CD4-positive, alpha-beta memory T cell (primary cell): ENCODE data around the gene GALK2. TPM values are rescaled to one million over a fixed set of nuclear protein-coding genes. Genes with fewer than 3 reads are reported as not detected.

Source experiments
- CTCF ChIA-PET: fragments of 350-600 bp; sonication (Branson Sonifier 250); formaldehyde crosslinking; loops from one replicate; lab custom pipeline; 2021; ENCODE audit warnings: inconsistent platforms; ENCODE audit not compliant: partially characterized antibody; lab: Charles Lee
- POLR2A ChIA-PET: fragments of 350-600 bp; sonication (Branson Sonifier 250); formaldehyde crosslinking; loops from one replicate; lab custom pipeline; 2021; ENCODE audit not compliant: partially characterized antibody; lab: Charles Lee
- DNase-seq, 5 donors: peaks; one replicate each; pipeline versions ENCODE4 v3.0.0 to v3.0.0-alpha.2; 2020 to 2022; ENCODE audit warnings: mixed read lengths in 1 of 5
- H3K27ac ChIP-seq: one replicate; pipeline ENCODE4 v1.7.0; 2013; ENCODE audit warnings: low read depth, low read length
- H3K27me3 ChIP-seq: 2 replicates; pipeline ENCODE4 v1.7.0; 2013; ENCODE audit warnings: mild to moderate bottlenecking, low read length, moderate library complexity; ENCODE audit not compliant: insufficient read depth
- H3K36me3 ChIP-seq: 2 replicates; pipeline ENCODE4 v1.7.0; 2013; ENCODE audit warnings: mild to moderate bottlenecking, low read length, moderate library complexity; ENCODE audit not compliant: insufficient read depth
- H3K4me1 ChIP-seq: 2 replicates; pipeline ENCODE4 v1.7.0; 2013; ENCODE audit warnings: mild to moderate bottlenecking, low read length, moderate library complexity; ENCODE audit not compliant: insufficient read depth
- H3K4me3 ChIP-seq, 2 donors: one replicate each; pipeline ENCODE4 v1.7.0; 2013; ENCODE audit warnings: low read length in 2 of 2, mild to moderate bottlenecking in 1 of 2
- H3K9me3 ChIP-seq, 2 donors: one replicate each; pipeline ENCODE4 v1.7.0; 2013; ENCODE audit warnings: low read length in 2 of 2, control low read depth in 1 of 2; ENCODE audit not compliant: control insufficient read depth in 1 of 2
- H3K27ac Mint-ChIP-seq, 7 donors: one replicate each; pipeline ENCODE4 v1.8.0; 2020 to 2021; ENCODE audit warnings: mixed read lengths in 7 of 7, mild to moderate bottlenecking in 6 of 7, inconsistent platforms in 3 of 7, moderate library complexity in 3 of 7
- H3K27me3 Mint-ChIP-seq, 2 donors: one replicate each; pipeline ENCODE4 v1.8.0; 2020 to 2021; ENCODE audit warnings: mixed read lengths in 2 of 2
- H3K36me3 Mint-ChIP-seq, 2 donors: one replicate each; pipeline ENCODE4 v1.8.0; 2020 to 2021; ENCODE audit warnings: mixed read lengths in 2 of 2, inconsistent platforms in 1 of 2, mild to moderate bottlenecking in 1 of 2
- H3K4me1 Mint-ChIP-seq, 4 donors: one replicate each; pipeline ENCODE4 v1.8.0; 2020 to 2021; ENCODE audit warnings: mixed read lengths in 4 of 4, mild to moderate bottlenecking in 1 of 4
- H3K4me3 Mint-ChIP-seq, 8 donors: one replicate each; pipeline ENCODE4 v1.8.0; 2020 to 2021; ENCODE audit warnings: mixed read lengths in 8 of 8, mild to moderate bottlenecking in 7 of 8, moderate library complexity in 6 of 8, inconsistent platforms in 3 of 8
- H3K9me3 Mint-ChIP-seq, 8 donors: one replicate each; pipeline ENCODE4 v1.8.0; 2020 to 2021; ENCODE audit warnings: mixed read lengths in 8 of 8, mild to moderate bottlenecking in 5 of 8, inconsistent platforms in 3 of 8, moderate library complexity in 1 of 8
- intact Hi-C: fragments of 100-400 bp; cut with micrococcal nuclease; formaldehyde crosslinking; loops from one replicate; pipeline ENCODE4 v1.15.1; 2023
- polyA plus RNA-seq, 2 donors: library from polyadenylated mRNA; unstranded; fragments of 300-500 nt; fragmentation: Illumina TruSeq; gene quantifications; one replicate each; pipeline ENCODE4 v1.2.3, GENCODE V29; 2021
- total RNA-seq, 2 experiments: library from RNA; stranded (reverse); gene quantifications; one replicate each; pipeline ENCODE4 v1.2.3, GENCODE V29; 2021

The GALK2 gene
- total and polyA plus RNA-seq, 4 experiments from 2014 or later: 25.4 to 31.5 (median 30.8) TPM

GRCh38 chr15:49148727-49149126 is 21.3 kb upstream of the GALK2 start:
- peaks cover 67% of the 10 kb centered on the region for H3K4me1 ChIP-seq
- CTCF ChIA-PET: interaction anchor here (1.1 kb wide), 1 partner anchor 287 kb away, joined by 5 read pairs; no protein-coding TSS in a partner anchor
- H3K27me3 ChIP-seq: no peaks in the 10 kb centered on the region
- H3K9me3 ChIP-seq: no peaks in the 10 kb centered on the region
- POLR2A ChIA-PET: interaction anchor here (0.6 kb wide), 1 partner anchor 14 kb away, joined by 3 read pairs; no protein-coding TSS in a partner anchor
- no peak overlapping the region for H3K27ac ChIP-seq
- Mint-ChIP-seq H3K4me1 (peaks cover 43 to 66% (median 54%) of the 10 kb centered on the region in 4 donors), H3K27ac (peak overlapping the region in 3 of 7 donors; percentile 1 to 66 (median 63)), H3K36me3 (peaks cover 0 to 28% of the 10 kb centered on the region in 2 donors), H3K4me3 (peak overlapping the region in 1 of 8 donors; percentile 8), H3K27me3 (no peaks in the 10 kb centered on the region), H3K9me3 (no peaks in the 10 kb centered on the region)
- peaks cover 9% of the 10 kb centered on the region for H3K36me3 ChIP-seq
- H3K4me3 ChIP-seq: no peak overlapping the region
- intact Hi-C loops: no loop called here
- DNase-seq: no peak

- peaks cover 77% of the 10 kb centered on the region for H3K4me1 ChIP-seq
These were observed 18.2 kb upstream of the GALK2 start for GRCh38 chr15:49151831-49152230.

GRCh38 chr15:49152552-49153312 is 17.3 kb upstream of the GALK2 start:
- H3K4me1 ChIP-seq: peaks cover 74% of the 10 kb centered on the region
- H3K27me3 Mint-ChIP-seq: no peaks in the 10 kb centered on the region
- intact Hi-C loops: loop anchor here (10.0 kb wide), 1 partner anchor 818 kb away; the partner anchor contains the start of gene DUT
- no peak overlapping the region for H3K4me3 ChIP-seq
- CTCF ChIA-PET: no interaction called here
- H3K4me3 Mint-ChIP-seq: peak overlapping the region; percentile 41 to 100 (median 66)
- no peak for DNase-seq
- peak overlapping the region in 4 of 7 donors; percentile 24 to 97 (median 62) for H3K27ac Mint-ChIP-seq
- POLR2A ChIA-PET: interaction anchor here (1.4 kb wide), 1 partner anchor 275 kb away, joined by 3 read pairs; the partner anchor contains the start of gene EID1
- peaks cover 0 to 5% (median 0%) of the 10 kb centered on the region in 8 donors for H3K9me3 Mint-ChIP-seq
- H3K27me3 ChIP-seq: no peaks in the 10 kb centered on the region
- no peaks in the 10 kb centered on the region for H3K9me3 ChIP-seq
- H3K36me3 Mint-ChIP-seq: peaks cover 0 to 26% of the 10 kb centered on the region in 2 donors
- H3K27ac ChIP-seq: no peak overlapping the region
- H3K36me3 ChIP-seq: no peaks in the 10 kb centered on the region
- peaks cover 47 to 79% (median 66%) of the 10 kb centered on the region in 4 donors for H3K4me1 Mint-ChIP-seq

More at GRCh38 chr15:49151831-49152230, 18.2 kb upstream of the GALK2 start:
- intact Hi-C loops: loop anchor here (10.0 kb wide), 1 partner anchor 817 kb away; the partner anchor contains the start of gene DUT
- Mint-ChIP-seq H3K27me3 (no peaks in the 10 kb centered on the region), H3K36me3 (peaks cover 0 to 26% of the 10 kb centered on the region in 2 donors), H3K9me3 (peaks cover 0 to 5% (median 0%) of the 10 kb centered on the region in 8 donors), H3K27ac (no peak overlapping the region), H3K4me3 (no peak overlapping the region), H3K4me1 (peaks cover 48 to 81% (median 66%) of the 10 kb centered on the region in 4 donors)
- Histone ChIP-seq H3K27ac (no peak overlapping the region), H3K36me3 (no peaks in the 10 kb centered on the region), H3K27me3 (no peaks in the 10 kb centered on the region), H3K9me3 (no peaks in the 10 kb centered on the region), H3K4me3 (no peak overlapping the region)
- ChIA-PET POLR2A (no interaction called here), CTCF (no interaction called here)
- no peak for DNase-seq

GRCh38 chr15:49154359-49154758 is 15.7 kb upstream of the GALK2 start:
- H3K4me1 Mint-ChIP-seq: peaks cover 34 to 67% (median 53%) of the 10 kb centered on the region in 4 donors
- intact Hi-C loops: loop anchor here (10.0 kb wide), 1 partner anchor 820 kb away; the partner anchor contains the start of gene DUT
- ChIA-PET POLR2A (interaction anchor here (0.7 to 3.4 kb wide), 5 partner anchors 15 to 1201 kb away, joined by 4 to 82 read pairs (median 23); partner anchors contain the start of genes DTWD1, EID1, FAM227B and GABPB1), CTCF (interaction anchor here (1.6 to 2.8 kb wide), 4 partner anchors 9 to 276 kb away, joined by 4 to 17 read pairs (median 8); partner anchors contain the start of gene EID1)
- no peaks in the 10 kb centered on the region for H3K27me3 Mint-ChIP-seq
- peak overlapping the region; percentile 97 to 100 (median 99) for H3K27ac Mint-ChIP-seq
- Histone ChIP-seq H3K4me3 (peak overlapping the region; percentile 73 to 88), H3K27me3 (no peaks in the 10 kb centered on the region), H3K4me1 (peaks cover 58% of the 10 kb centered on the region), H3K9me3 (no peaks in the 10 kb centered on the region), H3K36me3 (no peaks in the 10 kb centered on the region), H3K27ac (peak overlapping the region; percentile 94)
- DNase-seq: no peak
- peaks cover 0 to 20% of the 10 kb centered on the region in 2 donors for H3K36me3 Mint-ChIP-seq
- H3K4me3 Mint-ChIP-seq: peak overlapping the region; percentile 97 to 100 (median 100)
- peaks cover 0 to 5% (median 0%) of the 10 kb centered on the region in 8 donors for H3K9me3 Mint-ChIP-seq

- H3K27ac ChIP-seq: peak overlapping the region; percentile 94
- peak overlapping the region; percentile 97 to 100 (median 99) for H3K27ac Mint-ChIP-seq
- ChIA-PET CTCF (interaction anchor here (1.6 to 2.8 kb wide), 4 partner anchors 9 to 277 kb away, joined by 4 to 17 read pairs (median 8); partner anchors contain the start of gene EID1), POLR2A (interaction anchor here (0.7 to 3.4 kb wide), 7 partner anchors 15 to 1200 kb away, joined by 4 to 82 read pairs (median 21); partner anchors contain the start of genes DTWD1, EID1, FAM227B and GABPB1)
- peaks cover 54% of the 10 kb centered on the region for H3K4me1 ChIP-seq
- no peak for DNase-seq
- H3K36me3 Mint-ChIP-seq: peaks cover 0 to 19% of the 10 kb centered on the region in 2 donors
- peaks cover 0 to 5% (median 0%) of the 10 kb centered on the region in 8 donors for H3K9me3 Mint-ChIP-seq
- no peaks in the 10 kb centered on the region for H3K27me3 Mint-ChIP-seq
- H3K4me3 Mint-ChIP-seq: peak overlapping the region; percentile 97 to 100 (median 100)
- intact Hi-C loops: loop anchor here (1.0 to 10.0 kb wide), 9 partner anchors 16 to 1753 kb away; partner anchors contain the start of genes AP4E1, CEP152, DUT and EID1
- no peaks in the 10 kb centered on the region for H3K27me3 ChIP-seq
- H3K4me3 ChIP-seq: peak overlapping the region; percentile 73 to 88
- peaks cover 34 to 63% (median 51%) of the 10 kb centered on the region in 4 donors for H3K4me1 Mint-ChIP-seq
- no peaks in the 10 kb centered on the region for H3K36me3 ChIP-seq
- no peaks in the 10 kb centered on the region for H3K9me3 ChIP-seq
These were observed 15.3 kb upstream of the GALK2 start for GRCh38 chr15:49154799-49155109.

- Mint-ChIP-seq H3K4me3 (peak within 1 kb of the TSS; percentile 97 to 100 (median 100)), H3K36me3 (peaks cover 0 to 19% of the 10 kb centered on the region in 2 donors), H3K27me3 (no peaks in the 10 kb centered on the region), H3K27ac (peak within 1 kb of the TSS; percentile 97 to 100 (median 99)), H3K4me1 (peaks cover 33 to 61% (median 49%) of the 10 kb centered on the region in 4 donors), H3K9me3 (peaks cover 0 to 5% (median 0%) of the 10 kb centered on the region in 8 donors)
- ChIA-PET POLR2A (interaction anchor here (0.9 to 3.4 kb wide), 19 partner anchors 8 to 1754 kb away, joined by 3 to 82 read pairs (median 6); partner anchors contain the start of genes AP4E1, CEP152, DTWD1 and DUT), CTCF (interaction anchor here (1.0 to 2.8 kb wide), 7 partner anchors 10 to 345 kb away, joined by 3 to 17 read pairs (median 6); partner anchors contain the start of genes CEP152, EID1 and GALK2)
- H3K4me1 ChIP-seq: peaks cover 52% of the 10 kb centered on the region
- peak within 1 kb of the TSS; percentile 74 to 88 for H3K4me3 ChIP-seq
- H3K36me3 ChIP-seq: no peaks in the 10 kb centered on the region
- peak within 1 kb of the TSS; percentile 94 for H3K27ac ChIP-seq
- H3K27me3 ChIP-seq: no peaks in the 10 kb centered on the region
- intact Hi-C loops: loop anchor here (1.0 to 10.0 kb wide), 9 partner anchors 15 to 1752 kb away; partner anchors contain the start of genes AP4E1, CEP152, DUT and EID1
- H3K9me3 ChIP-seq: no peaks in the 10 kb centered on the region
- DNase-seq: peak; percentile 93 to 97 (median 95)
These were observed 14.8 kb upstream of the GALK2 start, which contains the start of gene COPS2 for GRCh38 chr15:49155110-49155833. TSS of gene COPS2 (minus strand) at chr15:49155599. CDS start at chr15:49155578, 21 bp downstream.
